ENCODE data around the gene LNPEP. TPM values are rescaled to one million over a fixed set of nuclear protein-coding genes. Genes with fewer than 3 reads are reported as not detected.

LNPEP gene
- total RNA-seq, 1 experiment from 2014 or later, result 16.4 TPM

- no peak for DNase-seq (ENCODE audit: low read depth)
Observed at GRCh38 chr5:96957254-96958049, 21.6 kb downstream of the LNPEP start.

- no peak for DNase-seq (ENCODE audit: low read depth)
Observed at GRCh38 chr5:96958977-96959376, 23.1 kb downstream of the LNPEP start.

- DNase-seq (ENCODE audit: low read depth), result peak; percentile 7
Observed at GRCh38 chr5:96961053-96961452, 25.2 kb downstream of the LNPEP start.

- DNase-seq (ENCODE audit: low read depth), result no peak
Observed at GRCh38 chr5:96962540-96962991, 26.7 kb downstream of the LNPEP start.

GRCh38 chr5:96963267-96963666 is 27.4 kb downstream of the LNPEP start:
- peak; percentile 53 for DNase-seq (ENCODE audit: low read depth)

- no peak for DNase-seq (ENCODE audit: low read depth)
Observed at GRCh38 chr5:96966801-96967200, 30.9 kb downstream of the LNPEP start.

GRCh38 chr5:96967400-96967799 is 31.5 kb downstream of the LNPEP start:
- peak; percentile 11 for DNase-seq (ENCODE audit: low read depth)

GRCh38 chr5:96968074-96968473 is 32.2 kb downstream of the LNPEP start:
- DNase-seq (ENCODE audit: low read depth), result peak; percentile 82

- DNase-seq (ENCODE audit: low read depth), result no peak
Observed at GRCh38 chr5:96968614-96969013, 32.7 kb downstream of the LNPEP start.

- no peak for DNase-seq (ENCODE audit: low read depth)
Observed at GRCh38 chr5:96969366-96969765, 33.5 kb downstream of the LNPEP start.

GRCh38 chr5:96972599-96973334 is 36.9 kb downstream of the LNPEP start:
- no peak for DNase-seq (ENCODE audit: low read depth)

GRCh38 chr5:96973532-96974401 is 37.9 kb downstream of the LNPEP start:
- no peak for DNase-seq (ENCODE audit: low read depth)

GRCh38 chr5:96975656-96976055 is 39.8 kb downstream of the LNPEP start:
- no peak for DNase-seq (ENCODE audit: low read depth)

- DNase-seq (ENCODE audit: low read depth), result no peak
Observed at GRCh38 chr5:96977228-96977627, 41.3 kb downstream of the LNPEP start.

- peak; percentile 77 for DNase-seq (ENCODE audit: low read depth)
Observed at GRCh38 chr5:96978812-96979449, 43.1 kb downstream of the LNPEP start.

GRCh38 chr5:96984506-96985192 is 48.8 kb downstream of the LNPEP start:
- no peak for DNase-seq (ENCODE audit: low read depth)

- DNase-seq (ENCODE audit: low read depth), result no peak
Observed at GRCh38 chr5:96986450-96986849, 50.6 kb downstream of the LNPEP start.

GRCh38 chr5:96990102-96990501 is 54.2 kb downstream of the LNPEP start:
- no peak for DNase-seq (ENCODE audit: low read depth)

- no peak for DNase-seq (ENCODE audit: low read depth)
Observed at GRCh38 chr5:96991708-96992107, 55.8 kb downstream of the LNPEP start.

- DNase-seq (ENCODE audit: low read depth), result no peak
Observed at GRCh38 chr5:96993760-96994159, 57.9 kb downstream of the LNPEP start.

GRCh38 chr5:96994493-96994892 is 58.6 kb downstream of the LNPEP start:
- no peak for DNase-seq (ENCODE audit: low read depth)

Measured in HT1080 (cell line).